ENCODE measurements around the gene SH3PXD2B. TPM values are rescaled to one million over a fixed set of nuclear protein-coding genes. Genes with fewer than 3 reads are reported as not detected.

SH3PXD2B gene
- total RNA-seq, 1 experiment from 2014 or later, result 12.9 TPM

DNA sequence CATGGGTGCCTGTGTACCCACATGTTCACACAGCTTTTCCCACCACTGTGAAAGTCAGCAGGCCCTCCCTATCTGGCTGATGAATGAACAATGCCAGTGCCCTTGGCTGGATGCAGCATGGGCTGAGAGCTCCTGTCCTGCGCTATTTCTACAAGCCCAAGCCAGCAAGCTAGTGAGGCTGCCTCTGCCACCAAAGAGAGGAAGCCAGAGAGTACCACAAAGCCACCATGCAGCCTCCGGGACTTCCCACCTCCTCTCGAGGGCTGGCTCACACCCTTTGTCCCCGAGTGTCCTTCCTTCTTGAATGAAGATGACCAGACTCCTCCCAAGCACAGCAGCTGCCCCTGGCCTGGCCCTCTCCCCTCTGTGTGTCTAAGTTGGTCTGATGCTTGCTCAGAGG, 76.5 kb downstream of the SH3PXD2B start:
- H3K9me3 ChIP-seq, result no peaks in the 10 kb centered on the region
- Mint-ChIP-seq H3K27ac (ENCODE audit: unreplicated experiment) (no peak overlapping the region), H3K36me3 (ENCODE audit: insufficient read depth, unreplicated experiment) (peaks cover 8% of the 10 kb centered on the region), H3K4me1 (ENCODE audit: low read depth, unreplicated experiment) (peaks cover 17% of the 10 kb centered on the region), H3K27me3 (ENCODE audit: insufficient read depth, unreplicated experiment) (no peaks in the 10 kb centered on the region), H3K4me3 (ENCODE audit: unreplicated experiment) (no peak overlapping the region), H3K9me3 (ENCODE audit: unreplicated experiment) (no peaks in the 10 kb centered on the region)
- H3K36me3 ChIP-seq (ENCODE audit: control insufficient read depth, insufficient read depth, low read length), result no peaks in the 10 kb centered on the region
- ChIA-PET POLR2A (no interaction called here), CTCF (no interaction called here)
- H3K4me3 ChIP-seq (ENCODE audit: low read depth, low read length), result no peak overlapping the region
- DNase-seq, result no peak
- H3K4me1 ChIP-seq, result peaks cover 11% of the 10 kb centered on the region
- no TSS peak for BruUV-seq (replicated peaks)
- intact Hi-C loops (cut with micrococcal nuclease; ENCODE audit: unreplicated experiment), result loop anchor here (10.0 kb wide), 1 partner anchor 273 kb away; no protein-coding TSS in a partner anchor
- no peaks in the 10 kb centered on the region for H3K27me3 ChIP-seq (replicated peaks; ENCODE audit: control insufficient read depth, insufficient read depth, low read length)
- TF ChIP-seq CTCF (IDR thresholded peaks at IDR 0.05; ENCODE audit: insufficient read depth in 1 of 2, low read depth in 1 of 2, low read length in 1 of 2, severe bottlenecking in 1 of 2, unreplicated experiment in 1 of 2), result no peak

DNA sequence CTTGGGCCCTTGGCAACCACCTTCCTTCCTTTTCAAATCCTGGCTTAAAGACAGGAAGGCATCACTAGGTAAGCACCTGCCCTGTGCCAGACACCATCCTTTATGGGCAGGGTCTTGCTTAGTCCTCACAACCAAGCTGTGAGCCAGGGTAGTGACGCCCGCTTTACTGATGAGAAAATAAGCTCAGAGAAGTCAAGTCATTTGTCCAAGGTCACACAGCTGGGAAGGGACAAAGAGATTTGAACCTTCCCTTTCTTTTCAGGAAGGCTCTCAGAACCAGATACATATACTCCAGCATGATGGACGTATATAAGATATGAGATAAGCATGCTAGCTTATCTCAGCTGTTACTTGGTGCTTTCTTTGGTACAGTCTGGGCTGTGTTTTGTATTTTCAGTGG, 76.9 kb downstream of the SH3PXD2B start:
- H3K27me3 ChIP-seq (replicated peaks; ENCODE audit: control insufficient read depth, insufficient read depth, low read length), result no peaks in the 10 kb centered on the region
- Mint-ChIP-seq H3K36me3 (ENCODE audit: insufficient read depth, unreplicated experiment) (peaks cover 8% of the 10 kb centered on the region), H3K4me3 (ENCODE audit: unreplicated experiment) (no peak overlapping the region), H3K27ac (ENCODE audit: unreplicated experiment) (no peak overlapping the region), H3K4me1 (ENCODE audit: low read depth, unreplicated experiment) (peaks cover 15% of the 10 kb centered on the region), H3K27me3 (ENCODE audit: insufficient read depth, unreplicated experiment) (no peaks in the 10 kb centered on the region), H3K9me3 (ENCODE audit: unreplicated experiment) (no peaks in the 10 kb centered on the region)
- CTCF ChIA-PET, result no interaction called here
- peaks cover 7% of the 10 kb centered on the region for H3K4me1 ChIP-seq
- no peaks in the 10 kb centered on the region for H3K36me3 ChIP-seq (ENCODE audit: control insufficient read depth, insufficient read depth, low read length)
- peak in 1 of 2 experiments; percentile 5 for DNase-seq
- TF ChIP-seq CTCF (IDR thresholded peaks at IDR 0.05; ENCODE audit: insufficient read depth in 1 of 2, low read depth in 1 of 2, low read length in 1 of 2, severe bottlenecking in 1 of 2, unreplicated experiment in 1 of 2), result no peak
- no peak overlapping the region for H3K4me3 ChIP-seq (ENCODE audit: low read depth, low read length)
- no peaks in the 10 kb centered on the region for H3K9me3 ChIP-seq
- intact Hi-C loops (cut with micrococcal nuclease; ENCODE audit: unreplicated experiment), result loop anchor here (10.0 kb wide), 1 partner anchor 273 kb away; no protein-coding TSS in a partner anchor
- BruUV-seq (replicated peaks), result no TSS peak
- POLR2A ChIA-PET, result no interaction called here

DNA sequence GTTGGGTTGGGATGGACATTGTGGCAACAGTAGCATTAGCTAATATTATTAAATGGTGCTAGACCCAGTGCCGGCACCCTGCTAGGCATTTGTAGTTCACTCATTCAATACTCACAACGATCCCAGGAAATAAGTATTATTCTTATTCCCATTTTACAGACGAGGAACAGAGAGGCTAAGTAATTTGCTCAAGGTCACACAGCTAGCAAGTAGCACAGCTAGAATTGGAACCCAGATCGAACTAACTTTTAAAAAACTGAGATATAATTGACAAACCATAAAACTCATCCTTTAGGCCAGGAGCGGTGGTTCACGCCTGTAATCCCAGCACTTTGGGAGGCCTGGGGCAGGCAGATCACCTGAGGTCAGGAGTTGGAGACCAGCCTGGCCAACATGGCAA, 79.5 kb downstream of the SH3PXD2B start:
- Mint-ChIP-seq H3K27me3 (ENCODE audit: insufficient read depth, unreplicated experiment) (no peaks in the 10 kb centered on the region), H3K4me1 (ENCODE audit: low read depth, unreplicated experiment) (no peaks in the 10 kb centered on the region), H3K4me3 (ENCODE audit: unreplicated experiment) (no peak overlapping the region), H3K9me3 (ENCODE audit: unreplicated experiment) (peaks cover 18% of the 10 kb centered on the region), H3K36me3 (ENCODE audit: insufficient read depth, unreplicated experiment) (peaks cover 5% of the 10 kb centered on the region), H3K27ac (ENCODE audit: unreplicated experiment) (no peak overlapping the region)
- no peak overlapping the region for H3K4me3 ChIP-seq (ENCODE audit: low read depth, low read length)
- ChIA-PET CTCF (no interaction called here), POLR2A (no interaction called here)
- DNase-seq, result no peak
- no peaks in the 10 kb centered on the region for H3K27me3 ChIP-seq (replicated peaks; ENCODE audit: control insufficient read depth, insufficient read depth, low read length)
- intact Hi-C loops (cut with micrococcal nuclease; ENCODE audit: unreplicated experiment), result loop anchor here (5.0 to 10.0 kb wide), 2 partner anchors 92 to 270 kb away; partner anchors contain the start of gene UBTD2
- H3K36me3 ChIP-seq (ENCODE audit: control insufficient read depth, insufficient read depth, low read length), result no peaks in the 10 kb centered on the region
- TF ChIP-seq CTCF (IDR thresholded peaks at IDR 0.05; ENCODE audit: insufficient read depth in 1 of 2, low read depth in 1 of 2, low read length in 1 of 2, severe bottlenecking in 1 of 2, unreplicated experiment in 1 of 2), result no peak
- peaks cover 9% of the 10 kb centered on the region; the same call in 1 of the 2 replicates for H3K9me3 ChIP-seq
- BruUV-seq (replicated peaks), result no TSS peak
- no peaks in the 10 kb centered on the region for H3K4me1 ChIP-seq
